Upper lobe of left lung (tissue), 6 donors: ENCODE data around the gene CCDC57. TPM values are rescaled to one million over a fixed set of nuclear protein-coding genes. Genes with fewer than 3 reads are reported as not detected.

Experiments used
- ATAC-seq, 2 donors: fragments of 200-7000 bp; cut with Tn5 transposase; one replicate each; pipeline ENCODE4 v1.9.1; 2022; ENCODE audit warnings: mild to moderate bottlenecking in 2 of 2, moderate library complexity in 2 of 2; ENCODE audit not compliant: low FRiP score in 2 of 2
- DNase-seq, 2 donors: peaks; one replicate each; pipeline ENCODE4 v3.0.0-alpha.2; 2019 to 2020
- H3K27ac ChIP-seq, 4 donors: fragments of 200-600 bp; sonication (generic); one replicate each; pipeline ENCODE4 v1.5.1; 2016 to 2019
- H3K27me3 ChIP-seq, 4 donors: fragments of 200-600 bp; sonication (generic); one replicate each; pipeline ENCODE4 v1.5.1; 2017 to 2019
- H3K36me3 ChIP-seq, 4 donors: fragments of 200-600 bp; sonication (generic); one replicate each; pipeline ENCODE4 v1.5.1; 2016 to 2019
- H3K4me1 ChIP-seq, 4 donors: fragments of 200-600 bp; sonication (generic); one replicate each; pipeline ENCODE4 v1.5.1; 2018 to 2019
- H3K4me3 ChIP-seq, 4 donors: fragments of 200-600 bp; sonication (generic); one replicate each; pipeline ENCODE4 v1.5.1; 2017 to 2019; ENCODE audit warnings: mild to moderate bottlenecking in 2 of 4, moderate library complexity in 1 of 4
- H3K9me3 ChIP-seq, 4 donors: fragments of 200-600 bp; sonication (generic); one replicate each; pipeline ENCODE4 v1.5.1; 2018 to 2019
- CTCF ChIP-seq, 6 experiments: fragments of 450-650 bp in 4 of 6; fragments of 200-600 bp in 2 of 6; sonication (generic) in 2 of 6; IDR thresholded peaks; one replicate each; pipeline ENCODE4 v1.5.1; 2016 to 2019; ENCODE audit warnings: antibody characterized with exemption in 6 of 6
- EP300 ChIP-seq, 4 donors: sonication (generic); formaldehyde crosslinking; IDR thresholded peaks; one replicate each; pipeline ENCODE4 v1.5.1; 2017; ENCODE audit warnings: antibody characterized with exemption in 4 of 4, control low read depth in 2 of 4
- POLR2A ChIP-seq, 4 donors: fragments of 450-650 bp; IDR thresholded peaks; one replicate each; pipeline ENCODE4 v1.5.1; 2016 to 2017; ENCODE audit warnings: antibody characterized with exemption in 4 of 4, mild to moderate bottlenecking in 2 of 4
- POLR2AphosphoS5 ChIP-seq, 2 donors: sonication (generic); formaldehyde crosslinking; IDR thresholded peaks; one replicate each; pipeline ENCODE4 v1.5.1; 2017; ENCODE audit warnings: antibody characterized with exemption in 2 of 2
- WGBS, 2 donors: methylation state at CpG; one replicate each; pipeline ENCODE4 v1.1.5; 2017 to 2018; 5-methylcytosine and 5-hydroxymethylcytosine counted together
- total RNA-seq, 6 donors: library from RNA; depleted of rRNA in 4 of 6; stranded (reverse); fragments of >200 nt in 4 of 6; gene quantifications; one replicate each; pipeline versions ENCODE4 v1.1.0 to v1.2.1, GENCODE V29; 2016 to 2021
- donor health status: DM: no; HTN: no; CAD: no; lungs with moderate emphysema.
- donor health status: DM: no; HTN: yes; CAD: no; lungs with severe emphysema.

Gene CCDC57
- total RNA-seq, 6 donors from 2014 or later = 52.9 to 204 (median 71.8) TPM

GRCh38 chr17:82055023-82055964 lies 157.3 kb downstream of the CCDC57 start:
- no peak for ATAC-seq
- WGBS, 2 donors = 74 to 88% methylated on average over 16 to 25 of the region's 26 CpGs
- no peak overlapping the region for H3K27ac ChIP-seq

GRCh38 chr17:82054351-82055022 lies 158.2 kb downstream of the CCDC57 start:
- peak in 1 of 2 donors; percentile 80 for DNase-seq
- no peak for ATAC-seq
- no peak overlapping the region for H3K27ac ChIP-seq
- no peak overlapping the region for H3K4me3 ChIP-seq
- H3K27me3 ChIP-seq = no peaks in the 10 kb centered on the region
- H3K9me3 ChIP-seq = no peaks in the 10 kb centered on the region
- peaks cover 20 to 41% (median 26%) of the 10 kb centered on the region in 4 donors for H3K4me1 ChIP-seq
- 84 to 90% methylated on average over 26 to 32 of the region's 38 CpGs for WGBS, 2 donors
- TF ChIP-seq POLR2AphosphoS5 (IDR thresholded peaks at IDR 0.05) = no peak
- TF ChIP-seq POLR2A (IDR thresholded peaks at IDR 0.05) = no peak
- TF ChIP-seq CTCF (IDR thresholded peaks at IDR 0.05) = no peak
- no peak for TF ChIP-seq EP300 (IDR thresholded peaks at IDR 0.05)
- H3K36me3 ChIP-seq = peaks cover 11 to 63% (median 58%) of the 10 kb centered on the region in 4 donors

More at GRCh38 chr17:82055023-82055964, 157.3 kb downstream of the CCDC57 start:
- no peaks in the 10 kb centered on the region for H3K27me3 ChIP-seq
- TF ChIP-seq EP300 (IDR thresholded peaks at IDR 0.05) (no peak), POLR2A (IDR thresholded peaks at IDR 0.05) (no peak)
- H3K4me3 ChIP-seq = no peak overlapping the region
- H3K9me3 ChIP-seq = no peaks in the 10 kb centered on the region
- no peak for DNase-seq
- H3K4me1 ChIP-seq = peaks cover 15 to 32% (median 24%) of the 10 kb centered on the region in 4 donors
- peaks cover 11 to 68% (median 62%) of the 10 kb centered on the region in 4 donors for H3K36me3 ChIP-seq

- Histone ChIP-seq H3K9me3 (no peaks in the 10 kb centered on the region), H3K27me3 (no peaks in the 10 kb centered on the region), H3K36me3 (peaks cover 11 to 60% (median 55%) of the 10 kb centered on the region in 4 donors), H3K4me3 (no peak overlapping the region), H3K4me1 (peaks cover 20 to 44% (median 26%) of the 10 kb centered on the region in 4 donors), H3K27ac (no peak overlapping the region)
- TF ChIP-seq CTCF (IDR thresholded peaks at IDR 0.05) (no peak), EP300 (IDR thresholded peaks at IDR 0.05) (no peak), POLR2AphosphoS5 (IDR thresholded peaks at IDR 0.05) (no peak), POLR2A (IDR thresholded peaks at IDR 0.05) (no peak)
- WGBS, 2 donors = 94 to 99% methylated on average over 17 to 28 of the region's 28 CpGs
- ATAC-seq (no peak), DNase-seq (no peak)
Observed at GRCh38 chr17:82053556-82054263, 158.9 kb downstream of the CCDC57 start.

- Histone ChIP-seq H3K36me3 (peaks cover 11 to 60% (median 52%) of the 10 kb centered on the region in 4 donors), H3K4me1 (peaks cover 20 to 44% (median 26%) of the 10 kb centered on the region in 4 donors), H3K4me3 (peak overlapping the region in 2 of 4 donors; percentile 87 to 95), H3K27ac (no peak overlapping the region), H3K27me3 (no peaks in the 10 kb centered on the region), H3K9me3 (no peaks in the 10 kb centered on the region)
- TF ChIP-seq EP300 (IDR thresholded peaks at IDR 0.05) (no peak), POLR2AphosphoS5 (IDR thresholded peaks at IDR 0.05) (no peak), POLR2A (IDR thresholded peaks at IDR 0.05) (no peak), CTCF (IDR thresholded peaks at IDR 0.05) (no peak)
- ATAC-seq (no peak), DNase-seq (no peak)
- WGBS, 2 donors = 88 to 90% methylated on average over 8 to 16 of the region's 19 CpGs
Observed at GRCh38 chr17:82053130-82053529, 159.5 kb downstream of the CCDC57 start.
